H9 (cell line): Measurements from ENCODE around the gene XXYLT1. TPM values are rescaled to one million over a fixed set of nuclear protein-coding genes. Genes with fewer than 3 reads are reported as not detected.

Experiments
- DNase-seq: peaks from one replicate; pipeline ENCODE4 v3.0.0-alpha.2; 2017
- H2AFZ ChIP-seq: one replicate; pipeline ENCODE4 v1.6.1; 2013; ENCODE audit warnings: mild to moderate bottlenecking, low read length, control low read depth, moderate library complexity
- H2AK5ac ChIP-seq: 2 replicates; pipeline ENCODE4 v1.6.1; 2013; ENCODE audit warnings: low read length, control low read depth, mixed read lengths; ENCODE audit not compliant: insufficient read length
- H2BK120ac ChIP-seq: one replicate; pipeline ENCODE4 v1.6.1; 2013; ENCODE audit warnings: low read depth, mild to moderate bottlenecking, low read length, control low read depth, inconsistent platforms; ENCODE audit not compliant: poor library complexity, severe bottlenecking
- H2BK12ac ChIP-seq: 2 replicates; pipeline ENCODE4 v1.6.1; 2013; ENCODE audit warnings: low read length, control low read depth, mixed read lengths, low read depth; ENCODE audit not compliant: insufficient read length
- H2BK15ac ChIP-seq: 2 replicates; pipeline ENCODE4 v1.6.1; 2013; ENCODE audit warnings: low read depth, low read length, control low read depth
- H2BK20ac ChIP-seq: one replicate; pipeline ENCODE4 v1.6.1; 2013; ENCODE audit warnings: low read depth, mild to moderate bottlenecking, low read length, control low read depth, inconsistent platforms; ENCODE audit not compliant: poor library complexity, severe bottlenecking
- H2BK5ac ChIP-seq: 2 replicates; pipeline ENCODE4 v1.6.1; 2013; ENCODE audit warnings: low read length, control low read depth, mixed read lengths; ENCODE audit not compliant: insufficient read length
- H3K14ac ChIP-seq: 2 replicates; pipeline ENCODE4 v1.6.1; 2013; ENCODE audit warnings: low read length, control low read depth; ENCODE audit not compliant: insufficient read depth
- H3K18ac ChIP-seq: 2 replicates; pipeline ENCODE4 v1.6.1; 2013; ENCODE audit warnings: low read depth, mild to moderate bottlenecking, mixed read lengths, low read length, control low read depth; ENCODE audit not compliant: insufficient read length
- H3K23ac ChIP-seq: 2 replicates; pipeline ENCODE4 v1.6.1; 2013; ENCODE audit warnings: low read length, control low read depth, mixed read lengths, low read depth; ENCODE audit not compliant: insufficient read length
- H3K23me2 ChIP-seq: 2 replicates; pipeline ENCODE4 v1.6.1; 2013; ENCODE audit warnings: low read depth, mild to moderate bottlenecking, mixed read lengths, low read length, control low read depth; ENCODE audit not compliant: insufficient read length, poor library complexity, severe bottlenecking
- H3K27ac ChIP-seq: 2 replicates; pipeline ENCODE4 v1.5.1; 2013; ENCODE audit warnings: low read length, control low read depth, mixed read lengths, low read depth; ENCODE audit not compliant: insufficient read length
- H3K27me3 ChIP-seq: 2 replicates; pipeline ENCODE4 v1.6.1; 2013; ENCODE audit warnings: low read length, control low read depth, inconsistent platforms; ENCODE audit not compliant: insufficient read depth
- H3K4ac ChIP-seq: 2 replicates; pipeline ENCODE4 v1.6.1; 2013; ENCODE audit warnings: low read depth, mild to moderate bottlenecking, control low read depth, inconsistent platforms, low read length, moderate library complexity
- H3K4me1 ChIP-seq: 2 replicates; pipeline ENCODE4 v1.6.1; 2013; ENCODE audit warnings: low read length, control low read depth, inconsistent platforms; ENCODE audit not compliant: insufficient read depth
- H3K4me2 ChIP-seq: 2 replicates; pipeline ENCODE4 v1.6.1; 2013; ENCODE audit warnings: low read length, control low read depth, mixed read lengths; ENCODE audit not compliant: insufficient read length, insufficient read depth
- H3K56ac ChIP-seq: 2 replicates; pipeline ENCODE4 v1.6.1; 2013; ENCODE audit warnings: low read depth, mild to moderate bottlenecking, mixed read lengths, low read length, control low read depth; ENCODE audit not compliant: insufficient read length
- H3K79me1 ChIP-seq: 2 replicates; pipeline ENCODE4 v1.6.1; 2013; ENCODE audit warnings: low read depth, mild to moderate bottlenecking, moderate library complexity, low read length, control low read depth, inconsistent platforms; ENCODE audit not compliant: insufficient read depth, poor library complexity, severe bottlenecking
- H3K79me2 ChIP-seq: 2 replicates; pipeline ENCODE4 v1.6.1; 2013; ENCODE audit warnings: low read length, control low read depth, inconsistent platforms; ENCODE audit not compliant: insufficient read depth
- H3K9ac ChIP-seq: 2 replicates; pipeline ENCODE4 v1.6.1; 2013; ENCODE audit warnings: low read length, control low read depth, mixed read lengths; ENCODE audit not compliant: insufficient read length; ENCODE audit errors: extremely low read depth
- H3K9me3 ChIP-seq: one replicate; pipeline ENCODE4 v1.6.1; 2013; ENCODE audit warnings: low read depth, low read length, inconsistent platforms; ENCODE audit not compliant: control insufficient read depth
- H3T11ph ChIP-seq: one replicate; pipeline ENCODE4 v1.6.1; 2013; ENCODE audit warnings: mild to moderate bottlenecking, low read length, control low read depth, inconsistent platforms
- H4K20me1 ChIP-seq: one replicate; pipeline ENCODE4 v1.6.1; 2013; ENCODE audit not compliant: control insufficient read depth, insufficient read length, insufficient read depth
- H4K5ac ChIP-seq: 2 replicates; pipeline ENCODE4 v1.6.1; 2013; ENCODE audit warnings: low read depth, mild to moderate bottlenecking, mixed read lengths, low read length, control low read depth; ENCODE audit not compliant: insufficient read length
- H4K8ac ChIP-seq: replicated peaks from 2 replicates; pipeline ENCODE4 v1.6.1; 2013; ENCODE audit warnings: low read length, control low read depth, mixed read lengths, low read depth; ENCODE audit not compliant: insufficient read length
- H4K91ac ChIP-seq: 2 replicates; pipeline ENCODE4 v1.6.1; 2013; ENCODE audit warnings: low read depth, mild to moderate bottlenecking, moderate library complexity, mixed read lengths, low read length, control low read depth; ENCODE audit not compliant: insufficient read length
- H3K27ac Mint-ChIP-seq, 3 experiments: 2 replicates in 2 of 3; 3 replicates in 1 of 3; pipeline ENCODE4 v1.8.0; 2020 to 2021; ENCODE audit warnings: mixed read lengths in 3 of 3, mild to moderate bottlenecking in 1 of 3, moderate library complexity in 1 of 3
- H3K27me3 Mint-ChIP-seq: 2 replicates; pipeline ENCODE4 v1.8.0; 2021; ENCODE audit warnings: low read depth, mild to moderate bottlenecking, moderate library complexity, mixed read lengths
- H3K36me3 Mint-ChIP-seq, 3 experiments: 2 replicates in 2 of 3; 3 replicates in 1 of 3; pipeline ENCODE4 v1.8.0; 2020 to 2021; ENCODE audit warnings: low read depth in 3 of 3, mixed read lengths in 3 of 3; ENCODE audit not compliant: insufficient read depth in 1 of 3
- H3K4me1 Mint-ChIP-seq, 2 experiments: 2 replicates each; pipeline ENCODE4 v1.8.0; 2020; ENCODE audit warnings: mixed read lengths in 2 of 2
- H3K4me3 Mint-ChIP-seq, 2 experiments: 2 replicates in 1 of 2; 3 replicates in 1 of 2; pipeline ENCODE4 v1.8.0; 2020 to 2021; ENCODE audit warnings: mild to moderate bottlenecking in 2 of 2, mixed read lengths in 2 of 2, moderate library complexity in 1 of 2
- H3K9me3 Mint-ChIP-seq, 2 experiments: 2 replicates in 1 of 2; 3 replicates in 1 of 2; pipeline ENCODE4 v1.8.0; 2020; ENCODE audit warnings: mild to moderate bottlenecking in 2 of 2, mixed read lengths in 2 of 2, moderate library complexity in 1 of 2
- CTCF ChIP-seq: fragments of 200-600 bp; sonication (generic); conservative IDR thresholded peaks from 3 replicates; pipeline ENCODE4 v1.8.0; 2021; ENCODE audit warnings: antibody characterized with exemption, mild to moderate bottlenecking
- WGBS: extraction: QIAGEN DNeasy Blood & Tissue Kit; methylation state at CpG from one replicate; pipeline ENCODE4 v1.1.7; 2013; ENCODE audit warnings: missing lambda C conversion rate, low lambda C conversion rate, mixed read lengths; ENCODE audit not compliant: insufficient read length; ENCODE audit errors: extremely low coverage; 5-methylcytosine and 5-hydroxymethylcytosine counted together
- total RNA-seq: library from RNA; stranded (reverse); gene quantifications from 2 replicates; pipeline ENCODE4 v1.2.1, GENCODE V29; 2021

Gene XXYLT1
- total RNA-seq, 1 experiment from 2014 or later = 22.7 TPM

DNA sequence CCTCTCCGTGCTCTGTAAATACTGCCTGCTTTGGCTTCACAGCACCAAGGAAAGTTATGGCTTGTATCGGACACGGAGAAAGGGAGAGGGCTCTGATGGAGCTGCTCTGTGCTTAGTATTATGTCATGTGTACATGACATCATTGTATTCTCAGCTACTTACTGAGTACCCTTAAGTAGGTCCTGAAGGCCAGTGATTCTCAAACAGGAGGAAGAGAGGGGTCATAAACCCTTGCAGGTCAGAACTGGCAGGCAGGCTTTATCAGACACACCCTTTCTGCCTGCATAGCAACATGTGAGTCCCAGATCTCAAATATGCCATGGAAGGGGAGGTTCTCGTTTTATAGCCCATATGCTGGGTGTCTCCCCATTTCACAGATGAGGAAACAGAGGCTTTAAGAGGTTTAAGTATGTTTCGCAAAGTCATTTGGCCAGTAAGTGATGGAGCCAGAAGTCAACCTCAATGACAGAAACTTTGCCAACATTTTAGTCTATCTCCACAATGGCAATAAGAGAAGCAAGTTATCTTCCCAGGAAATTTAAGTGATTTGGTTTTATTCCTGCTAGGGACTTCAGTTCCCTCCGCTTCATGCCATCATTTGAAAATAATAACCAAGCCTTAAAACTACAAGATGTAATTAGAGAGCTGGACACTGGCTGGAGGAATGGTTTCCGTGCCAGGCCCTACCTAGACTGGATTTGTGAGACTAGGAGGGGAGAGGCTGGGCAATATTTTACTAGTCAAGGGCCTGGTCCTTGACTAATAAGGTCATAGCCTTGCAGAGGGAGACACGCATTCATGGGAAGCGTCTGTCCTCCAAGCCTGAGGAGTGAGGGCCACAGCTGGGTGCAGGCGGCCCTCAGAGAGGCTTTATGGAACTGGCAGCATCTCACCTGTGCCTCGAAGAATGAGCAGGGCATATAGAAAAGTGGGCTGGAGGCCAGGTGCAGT, 133.0 kb downstream of the XXYLT1 start:
- Histone ChIP-seq H2BK12ac (no peak overlapping the region), H4K8ac (no peak overlapping the region), H3T11ph (no peak overlapping the region), H3K4me2 (no peak overlapping the region), H2AFZ (no peak overlapping the region), H2BK5ac (no peak overlapping the region), H3K4ac (no peak overlapping the region), H2BK20ac (no peak overlapping the region), H3K18ac (no peak overlapping the region), H4K5ac (no peak overlapping the region), H2BK15ac (no peak overlapping the region), H3K9me3 (no peaks in the 10 kb centered on the region), H3K79me2 (no peaks in the 10 kb centered on the region; the same call in 1 of the 2 replicates), H3K14ac (no peak overlapping the region), H3K9ac (no peak overlapping the region), H3K23ac (no peak overlapping the region), H3K27me3 (no peaks in the 10 kb centered on the region), H3K56ac (no peak overlapping the region), H3K23me2 (no peaks in the 10 kb centered on the region), H2BK120ac (no peak overlapping the region), H3K27ac (no peak overlapping the region), H3K79me1 (no peaks in the 10 kb centered on the region), H2AK5ac (no peak overlapping the region), H4K20me1 (no peaks in the 10 kb centered on the region), H3K4me1 (no peaks in the 10 kb centered on the region), H4K91ac (no peak overlapping the region)
- H3K36me3 Mint-ChIP-seq = peaks cover 20 to 25% (median 23%) of the 10 kb centered on the region in 3 experiments
- DNase-seq = no peak
- peaks cover 3 to 11% of the 10 kb centered on the region in 2 experiments for H3K9me3 Mint-ChIP-seq
- no peak overlapping the region for H3K4me3 Mint-ChIP-seq
- no peaks in the 10 kb centered on the region for H3K27me3 Mint-ChIP-seq
- peak overlapping the region in 1 of 3 experiments; percentile 63; a peak in 1 of 7 replicates for H3K27ac Mint-ChIP-seq
- WGBS = no CpG with 5 or more reads among the region's 11 CpGs
- no peaks in the 10 kb centered on the region for H3K4me1 Mint-ChIP-seq
- no peak for TF ChIP-seq CTCF
